ENCODE results near the gene CALN1.
"Not testable (repeated sequence)": the region's sequence is repeated elsewhere in the genome, so short reads cannot be mapped to it uniquely, and the experiment has no call there.

Gene CALN1

GRCh38 chr7:71925663-71926062, 486.5 kb downstream of the CALN1 start:
- no peak for TF ChIP-seq CTCF (IDR thresholded peaks at IDR 0.05)
- Histone ChIP-seq H3K4me3 (ENCODE audit: low read depth, low read length) (no peak overlapping the region), H3K9me3 (ENCODE audit: control insufficient read depth, low read length) (no peaks in the 10 kb centered on the region)

GRCh38 chr7:71914204-71914603, 497.9 kb downstream of the CALN1 start:
- not testable (repeated sequence) for H3K27me3 ChIP-seq (ENCODE audit: control insufficient read depth, insufficient read depth, low read length); H3K4me2 ChIP-seq (ENCODE audit: low read length); H2AFZ ChIP-seq; H3K9ac ChIP-seq; H3K79me2 ChIP-seq; H3K9me3 ChIP-seq (ENCODE audit: control insufficient read depth, low read length); H3K4me3 ChIP-seq (ENCODE audit: low read depth, low read length); H3K36me3 ChIP-seq (ENCODE audit: control insufficient read depth, insufficient read depth, low read length); H3K27ac ChIP-seq; H3K4me1 ChIP-seq

More at GRCh38 chr7:71925663-71926062, 486.5 kb downstream of the CALN1 start:
- H3K36me3 ChIP-seq (ENCODE audit: control insufficient read depth, insufficient read depth, low read length) = no peaks in the 10 kb centered on the region
- H3K9ac ChIP-seq = no peak overlapping the region
- no peaks in the 10 kb centered on the region for H3K79me2 ChIP-seq
- H3K27ac ChIP-seq = no peak overlapping the region
- H2AFZ ChIP-seq = no peak overlapping the region
- H3K27me3 ChIP-seq (ENCODE audit: control insufficient read depth, insufficient read depth, low read length) = no peaks in the 10 kb centered on the region
- H3K4me2 ChIP-seq (ENCODE audit: low read length) = no peak overlapping the region
- H3K4me1 ChIP-seq = no peaks in the 10 kb centered on the region

GRCh38 chr7:71912476-71912875, 499.7 kb downstream of the CALN1 start:
- Histone ChIP-seq H3K4me2 (ENCODE audit: low read length) (no peak overlapping the region), H3K4me1 (no peaks in the 10 kb centered on the region), H2AFZ (no peak overlapping the region), H3K27me3 (ENCODE audit: control insufficient read depth, insufficient read depth, low read length) (no peaks in the 10 kb centered on the region), H3K27ac (no peak overlapping the region), H3K4me3 (ENCODE audit: low read depth, low read length) (no peak overlapping the region), H3K9ac (no peak overlapping the region), H3K36me3 (ENCODE audit: control insufficient read depth, insufficient read depth, low read length) (no peaks in the 10 kb centered on the region), H3K9me3 (ENCODE audit: control insufficient read depth, low read length) (no peaks in the 10 kb centered on the region), H3K79me2 (no peaks in the 10 kb centered on the region)
- TF ChIP-seq CTCF (IDR thresholded peaks at IDR 0.05) = no peak

GRCh38 chr7:71911051-71911450, 501.1 kb downstream of the CALN1 start:
- Histone ChIP-seq H3K4me3 (ENCODE audit: low read depth, low read length) (no peak overlapping the region), H3K4me1 (no peaks in the 10 kb centered on the region), H2AFZ (no peak overlapping the region), H3K9ac (no peak overlapping the region), H3K4me2 (ENCODE audit: low read length) (no peak overlapping the region), H3K27ac (no peak overlapping the region), H3K36me3 (ENCODE audit: control insufficient read depth, insufficient read depth, low read length) (no peaks in the 10 kb centered on the region), H3K9me3 (ENCODE audit: control insufficient read depth, low read length) (no peaks in the 10 kb centered on the region), H3K27me3 (ENCODE audit: control insufficient read depth, insufficient read depth, low read length) (no peaks in the 10 kb centered on the region), H3K79me2 (no peaks in the 10 kb centered on the region)
- TF ChIP-seq CTCF (IDR thresholded peaks at IDR 0.05) = no peak

GRCh38 chr7:71905821-71906220, 506.3 kb downstream of the CALN1 start:
- Histone ChIP-seq H3K9ac (no peak overlapping the region), H3K4me2 (ENCODE audit: low read length) (no peak overlapping the region), H3K9me3 (ENCODE audit: control insufficient read depth, low read length) (no peaks in the 10 kb centered on the region), H3K36me3 (ENCODE audit: control insufficient read depth, insufficient read depth, low read length) (no peaks in the 10 kb centered on the region), H3K27ac (no peak overlapping the region), H3K4me1 (no peaks in the 10 kb centered on the region), H3K4me3 (ENCODE audit: low read depth, low read length) (no peak overlapping the region), H3K79me2 (no peaks in the 10 kb centered on the region), H2AFZ (no peak overlapping the region), H3K27me3 (ENCODE audit: control insufficient read depth, insufficient read depth, low read length) (no peaks in the 10 kb centered on the region)
- no peak for TF ChIP-seq CTCF (IDR thresholded peaks at IDR 0.05)

All from parathyroid adenoma (tissue), 2 donors.